Activated T-cell treated with anti-CD3 and anti-CD28 coated beads, Interleukin-2, amount 50 U/mL, for 72 hours (primary cell): ENCODE data around the gene ELAVL4. TPM values are rescaled to one million over a fixed set of nuclear protein-coding genes. Genes with fewer than 3 reads are reported as not detected.

Experiments
- ATAC-seq, 2 donors: fragments of 150-1000 bp; cut with Tn5 transposase; replicated peaks in 1 of 2; 2 replicates each; pipeline ENCODE4 v1.10.0; 2021; ENCODE audit warnings: moderate library complexity in 2 of 2, mild to moderate bottlenecking in 1 of 2
- DNase-seq, 2 donors: peaks; one replicate each; pipeline ENCODE4 v3.0.0; 2021 to 2022; ENCODE audit warnings: mixed read lengths in 1 of 2
- H3K27ac Mint-ChIP-seq: one replicate; pipeline ENCODE4 v1.8.0; 2022; ENCODE audit warnings: mild to moderate bottlenecking, moderate library complexity, mixed read lengths
- H3K27me3 Mint-ChIP-seq: one replicate; pipeline ENCODE4 v1.8.0; 2022; ENCODE audit warnings: low read depth, mixed read lengths
- H3K36me3 Mint-ChIP-seq, 2 donors: one replicate each; pipeline ENCODE4 v1.8.0; 2022; ENCODE audit warnings: mixed read lengths in 2 of 2, mild to moderate bottlenecking in 1 of 2; ENCODE audit not compliant: insufficient read depth in 2 of 2
- H3K4me1 Mint-ChIP-seq: one replicate; pipeline ENCODE4 v1.8.0; 2022; ENCODE audit warnings: low read depth, mixed read lengths
- H3K4me3 Mint-ChIP-seq, 2 donors: one replicate each; pipeline ENCODE4 v1.8.0; 2022; ENCODE audit warnings: mild to moderate bottlenecking in 2 of 2, mixed read lengths in 2 of 2, moderate library complexity in 2 of 2
- H3K9me3 Mint-ChIP-seq, 2 donors: one replicate each; pipeline ENCODE4 v1.8.0; 2022; ENCODE audit warnings: mixed read lengths in 2 of 2
- total RNA-seq, 2 donors: library from RNA; stranded (reverse); gene quantifications; one replicate each; pipeline ENCODE4 v1.2.3, GENCODE V29; 2022

ELAVL4 gene
- total RNA-seq, 2 donors from 2014 or later: not detected

DNA sequence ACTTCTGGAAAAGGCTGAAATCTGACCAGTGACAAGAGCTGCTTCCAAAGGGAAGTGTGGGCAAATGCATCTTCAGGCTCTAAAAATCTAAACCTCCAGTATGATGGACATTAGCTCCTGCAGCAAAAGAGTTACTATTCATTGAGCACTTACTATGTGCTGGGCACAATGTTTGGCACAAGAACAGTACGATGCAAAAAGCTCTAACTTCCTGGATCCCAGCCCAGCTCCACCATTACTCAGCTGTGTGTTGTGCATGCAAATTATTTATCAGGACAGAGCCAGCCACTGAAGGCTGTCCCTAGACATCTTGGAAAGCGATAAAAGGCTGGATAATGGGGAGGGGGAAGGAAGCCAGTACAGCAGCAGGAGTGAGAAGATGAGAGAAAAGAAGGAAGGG lies 143.5 kb downstream of the ELAVL4 start:
- Mint-ChIP-seq H3K4me3 (no peak overlapping the region), H3K27ac (no peak overlapping the region), H3K27me3 (peaks cover 15% of the 10 kb centered on the region), H3K9me3 (no peaks in the 10 kb centered on the region), H3K36me3 (no peaks in the 10 kb centered on the region), H3K4me1 (no peaks in the 10 kb centered on the region)
- no peak for ATAC-seq
- no peak for DNase-seq

Other genes starting within 250 kb of the ELAVL4 start
- not detected for gene AGBL4, start 85.0 kb upstream of the ELAVL4 start, total RNA-seq